HepG2 (cell line): ENCODE results near the gene STX2. TPM values are rescaled to one million over a fixed set of nuclear protein-coding genes. Genes with fewer than 3 reads are reported as not detected.

Source experiments
- FOXK1 ChIP-seq: sonication (generic); formaldehyde crosslinking; IDR thresholded peaks from 2 replicates; pipeline ENCODE4 v1.4.0; 2020; ENCODE audit warnings: low read depth, missing genetic modification reagents, borderline replicate concordance
- HDAC2 ChIP-seq: sonication (generic); formaldehyde crosslinking; IDR thresholded peaks from 2 replicates; pipeline ENCODE4 v1.4.0; 2020; ENCODE audit warnings: missing genetic modification reagents
- IRF2 ChIP-seq: IDR thresholded peaks from 2 replicates; pipeline ENCODE4 v1.6.1; 2018; ENCODE audit warnings: missing genetic modification reagents, missing compliant biosample characterization
- KLF12 ChIP-seq: sonication (generic); formaldehyde crosslinking; IDR thresholded peaks from 2 replicates; pipeline ENCODE4 v1.4.0; 2020; ENCODE audit warnings: missing genetic modification reagents, borderline replicate concordance
- MTF2 ChIP-seq: sonication (generic); formaldehyde crosslinking; IDR thresholded peaks from 2 replicates; pipeline ENCODE4 v1.5.0; 2020; ENCODE audit warnings: missing genetic modification reagents, borderline replicate concordance
- NFKBIZ ChIP-seq: IDR thresholded peaks from 2 replicates; pipeline ENCODE4 v1.6.1; 2018; ENCODE audit warnings: missing genetic modification reagents, missing compliant biosample characterization
- NR2F2 ChIP-seq: IDR thresholded peaks from 2 replicates; pipeline ENCODE4 v1.6.1; 2012; ENCODE audit warnings: low read depth, inconsistent platforms, borderline replicate concordance
- PHF21A ChIP-seq: sonication (generic); formaldehyde crosslinking; IDR thresholded peaks from 2 replicates; pipeline ENCODE4 v1.5.0; 2020; ENCODE audit warnings: mild to moderate bottlenecking, missing genetic modification reagents
- SP5 ChIP-seq: IDR thresholded peaks from 2 replicates; pipeline ENCODE4 v1.6.1; 2016; ENCODE audit warnings: low read depth, borderline replicate concordance
- ZBTB20 ChIP-seq: sonication (generic); formaldehyde crosslinking; IDR thresholded peaks from 2 replicates; pipeline ENCODE4 v1.8.1; 2023; ENCODE audit warnings: missing genetic modification reagents, low read depth, mild to moderate bottlenecking, borderline replicate concordance
- ZKSCAN5 ChIP-seq: sonication (generic); formaldehyde crosslinking; IDR thresholded peaks from 2 replicates; pipeline ENCODE4 v1.5.1; 2020; ENCODE audit warnings: mild to moderate bottlenecking, missing genetic modification reagents
- ZNF143 ChIP-seq: sonication (generic); formaldehyde crosslinking; IDR thresholded peaks from 2 replicates; pipeline ENCODE4 v1.4.0; 2020; ENCODE audit warnings: missing genetic modification reagents
- ZNF24 ChIP-seq: fragments of 450-650 bp; IDR thresholded peaks from 2 replicates; pipeline ENCODE4 v1.6.1; 2017; ENCODE audit warnings: antibody characterized with exemption, mild to moderate bottlenecking
- ZNF563 ChIP-seq: sonication (generic); formaldehyde crosslinking; IDR thresholded peaks from 2 replicates; pipeline ENCODE4 v1.8.0; 2022; ENCODE audit warnings: mild to moderate bottlenecking, moderate library complexity, missing genetic modification reagents
- ZNF644 ChIP-seq: IDR thresholded peaks from 2 replicates; pipeline ENCODE4 v1.6.1; 2016; ENCODE audit warnings: low read depth
- ZSCAN9 ChIP-seq: IDR thresholded peaks from 2 replicates; pipeline ENCODE4 v1.6.1; 2016; ENCODE audit warnings: borderline replicate concordance
- polyA plus RNA-seq, 8 experiments: library from polyadenylated mRNA; depleted of rRNA in 3 of 8; stranded (reverse) in 7 of 8; unstranded in 1 of 8; fragments of >200 nt; fragmentation: Illumina TruSeq in 4 of 8; extraction: Trizol in 4 of 8; gene quantifications; 2 replicates each; pipeline versions ENCODE4 v1.2.1 to v1.2.3, GENCODE V29; 2011 to 2016; ENCODE audit warnings: low read depth in 4 of 8, missing spikeins in 1 of 8, mixed read lengths in 1 of 8; ENCODE audit not compliant: insufficient read depth in 1 of 8
- total RNA-seq, 5 experiments: library from RNA; depleted of rRNA; stranded (reverse); fragments of >200 nt; fragmentation: Illumina TruSeq; extraction: Trizol; gene quantifications; 2 replicates each; pipeline ENCODE4 v1.2.3, GENCODE V29; 2016; ENCODE audit warnings: low read depth in 1 of 5
- TF ChIP-seq, protein P1 (sequence below): sonication (generic); formaldehyde crosslinking; IDR thresholded peaks from 2 replicates; pipeline ENCODE4 v1.5.0; 2020; ENCODE audit warnings: mild to moderate bottlenecking, missing genetic modification reagents
- TF ChIP-seq, protein P2 (sequence below): sonication (generic); formaldehyde crosslinking; IDR thresholded peaks from 2 replicates; pipeline ENCODE4 v1.4.0; 2020; ENCODE audit warnings: missing genetic modification reagents, borderline replicate concordance
- TF ChIP-seq, protein P3 (sequence below): sonication (generic); formaldehyde crosslinking; IDR thresholded peaks from 2 replicates; pipeline ENCODE4 v1.8.0; 2022; ENCODE audit warnings: missing genetic modification reagents, mild to moderate bottlenecking, borderline replicate concordance
- TF ChIP-seq, protein P4 (sequence below): sonication (generic); formaldehyde crosslinking; IDR thresholded peaks from 2 replicates; pipeline ENCODE4 v1.4.0; 2020; ENCODE audit warnings: missing genetic modification reagents, borderline replicate concordance
- TF ChIP-seq, protein P5 (sequence below): IDR thresholded peaks from 2 replicates; pipeline ENCODE4 v1.6.1; 2016; ENCODE audit warnings: missing genetic modification reagents, missing compliant biosample characterization
- TF ChIP-seq, protein P6 (sequence below): sonication (generic); IDR thresholded peaks from 2 replicates; pipeline ENCODE4 v1.6.1; 2016; ENCODE audit warnings: low read depth, borderline replicate concordance

Gene STX2
- total and polyA plus RNA-seq, 2 of the 13 experiments (the other 11 are each of a cell fraction or from before 2014, with no cell fraction given), result 13.4 to 25.1 TPM

DNA sequence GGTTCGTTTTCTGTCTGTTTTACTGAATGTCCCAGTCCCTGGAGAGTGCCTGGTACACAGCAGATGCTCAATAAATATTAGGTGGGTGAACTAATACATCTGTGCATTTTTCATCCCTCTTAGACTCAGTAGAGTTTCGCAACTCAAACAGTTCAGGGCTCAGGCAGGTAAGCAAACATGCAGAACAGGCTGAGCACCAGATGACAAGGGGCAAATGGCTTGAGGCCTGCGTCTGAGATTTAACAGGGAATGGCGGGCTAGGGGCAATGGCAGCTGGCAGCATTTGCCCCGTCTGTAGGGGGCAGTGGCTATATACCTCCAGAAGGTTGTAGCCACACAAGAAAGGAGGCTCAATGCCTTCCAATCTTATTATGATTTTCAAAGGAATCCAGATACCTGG, 24.2 kb upstream of the STX2 start (continued):
- TF ChIP-seq, protein P1, sequence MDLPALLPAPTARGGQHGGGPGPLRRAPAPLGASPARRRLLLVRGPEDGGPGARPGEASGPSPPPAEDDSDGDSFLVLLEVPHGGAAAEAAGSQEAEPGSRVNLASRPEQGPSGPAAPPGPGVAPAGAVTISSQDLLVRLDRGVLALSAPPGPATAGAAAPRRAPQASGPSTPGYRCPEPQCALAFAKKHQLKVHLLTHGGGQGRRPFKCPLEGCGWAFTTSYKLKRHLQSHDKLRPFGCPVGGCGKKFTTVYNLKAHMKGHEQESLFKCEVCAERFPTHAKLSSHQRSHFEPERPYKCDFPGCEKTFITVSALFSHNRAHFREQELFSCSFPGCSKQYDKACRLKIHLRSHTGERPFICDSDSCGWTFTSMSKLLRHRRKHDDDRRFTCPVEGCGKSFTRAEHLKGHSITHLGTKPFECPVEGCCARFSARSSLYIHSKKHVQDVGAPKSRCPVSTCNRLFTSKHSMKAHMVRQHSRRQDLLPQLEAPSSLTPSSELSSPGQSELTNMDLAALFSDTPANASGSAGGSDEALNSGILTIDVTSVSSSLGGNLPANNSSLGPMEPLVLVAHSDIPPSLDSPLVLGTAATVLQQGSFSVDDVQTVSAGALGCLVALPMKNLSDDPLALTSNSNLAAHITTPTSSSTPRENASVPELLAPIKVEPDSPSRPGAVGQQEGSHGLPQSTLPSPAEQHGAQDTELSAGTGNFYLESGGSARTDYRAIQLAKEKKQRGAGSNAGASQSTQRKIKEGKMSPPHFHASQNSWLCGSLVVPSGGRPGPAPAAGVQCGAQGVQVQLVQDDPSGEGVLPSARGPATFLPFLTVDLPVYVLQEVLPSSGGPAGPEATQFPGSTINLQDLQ, result no peak
- TF ChIP-seq ZNF143 (CRISPR knock-in tag) (no peak), IRF2 (CRISPR knock-in tag) (0 out of 2 replicates have a peak, but pooled peaks have one; percentile 31), ZBTB20 (CRISPR knock-in tag) (no peak), HDAC2 (CRISPR knock-in tag) (peak; percentile 75; the same call in 1 of the 2 replicates), NFKBIZ (CRISPR knock-in tag) (no peak), KLF12 (no peak), FOXK1 (no peak), PHF21A (CRISPR knock-in tag) (peak; percentile 42; the same call in 1 of the 2 replicates), ZNF563 (CRISPR knock-in tag) (no peak), SP5 (CRISPR knock-in tag) (no peak), MTF2 (CRISPR knock-in tag) (no peak), ZSCAN9 (CRISPR knock-in tag) (peak; percentile 39; the same call in 1 of the 2 replicates), NR2F2 (no peak), ZNF644 (CRISPR knock-in tag) (no peak), ZNF24 (0 out of 2 replicates have a peak, but pooled peaks have one; percentile 29), ZKSCAN5 (CRISPR knock-in tag) (no peak)
- TF ChIP-seq, protein P2, sequence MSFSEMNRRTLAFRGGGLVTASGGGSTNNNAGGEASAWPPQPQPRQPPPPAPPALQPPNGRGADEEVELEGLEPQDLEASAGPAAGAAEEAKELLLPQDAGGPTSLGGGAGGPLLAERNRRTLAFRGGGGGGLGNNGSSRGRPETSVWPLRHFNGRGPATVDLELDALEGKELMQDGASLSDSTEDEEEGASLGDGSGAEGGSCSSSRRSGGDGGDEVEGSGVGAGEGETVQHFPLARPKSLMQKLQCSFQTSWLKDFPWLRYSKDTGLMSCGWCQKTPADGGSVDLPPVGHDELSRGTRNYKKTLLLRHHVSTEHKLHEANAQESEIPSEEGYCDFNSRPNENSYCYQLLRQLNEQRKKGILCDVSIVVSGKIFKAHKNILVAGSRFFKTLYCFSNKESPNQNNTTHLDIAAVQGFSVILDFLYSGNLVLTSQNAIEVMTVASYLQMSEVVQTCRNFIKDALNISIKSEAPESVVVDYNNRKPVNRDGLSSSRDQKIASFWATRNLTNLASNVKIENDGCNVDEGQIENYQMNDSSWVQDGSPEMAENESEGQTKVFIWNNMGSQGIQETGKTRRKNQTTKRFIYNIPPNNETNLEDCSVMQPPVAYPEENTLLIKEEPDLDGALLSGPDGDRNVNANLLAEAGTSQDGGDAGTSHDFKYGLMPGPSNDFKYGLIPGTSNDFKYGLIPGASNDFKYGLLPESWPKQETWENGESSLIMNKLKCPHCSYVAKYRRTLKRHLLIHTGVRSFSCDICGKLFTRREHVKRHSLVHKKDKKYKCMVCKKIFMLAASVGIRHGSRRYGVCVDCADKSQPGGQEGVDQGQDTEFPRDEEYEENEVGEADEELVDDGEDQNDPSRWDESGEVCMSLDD (CRISPR knock-in tag), result no peak
- TF ChIP-seq, protein P3, sequence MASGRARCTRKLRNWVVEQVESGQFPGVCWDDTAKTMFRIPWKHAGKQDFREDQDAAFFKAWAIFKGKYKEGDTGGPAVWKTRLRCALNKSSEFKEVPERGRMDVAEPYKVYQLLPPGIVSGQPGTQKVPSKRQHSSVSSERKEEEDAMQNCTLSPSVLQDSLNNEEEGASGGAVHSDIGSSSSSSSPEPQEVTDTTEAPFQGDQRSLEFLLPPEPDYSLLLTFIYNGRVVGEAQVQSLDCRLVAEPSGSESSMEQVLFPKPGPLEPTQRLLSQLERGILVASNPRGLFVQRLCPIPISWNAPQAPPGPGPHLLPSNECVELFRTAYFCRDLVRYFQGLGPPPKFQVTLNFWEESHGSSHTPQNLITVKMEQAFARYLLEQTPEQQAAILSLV (CRISPR knock-in tag), result 0 out of 2 replicates have a peak, but pooled peaks have one; percentile 29
- TF ChIP-seq, protein P4, sequence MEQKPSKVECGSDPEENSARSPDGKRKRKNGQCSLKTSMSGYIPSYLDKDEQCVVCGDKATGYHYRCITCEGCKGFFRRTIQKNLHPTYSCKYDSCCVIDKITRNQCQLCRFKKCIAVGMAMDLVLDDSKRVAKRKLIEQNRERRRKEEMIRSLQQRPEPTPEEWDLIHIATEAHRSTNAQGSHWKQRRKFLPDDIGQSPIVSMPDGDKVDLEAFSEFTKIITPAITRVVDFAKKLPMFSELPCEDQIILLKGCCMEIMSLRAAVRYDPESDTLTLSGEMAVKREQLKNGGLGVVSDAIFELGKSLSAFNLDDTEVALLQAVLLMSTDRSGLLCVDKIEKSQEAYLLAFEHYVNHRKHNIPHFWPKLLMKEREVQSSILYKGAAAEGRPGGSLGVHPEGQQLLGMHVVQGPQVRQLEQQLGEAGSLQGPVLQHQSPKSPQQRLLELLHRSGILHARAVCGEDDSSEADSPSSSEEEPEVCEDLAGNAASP, result 0 out of 2 replicates have a peak, but pooled peaks have one; percentile 33
- TF ChIP-seq, protein P5, sequence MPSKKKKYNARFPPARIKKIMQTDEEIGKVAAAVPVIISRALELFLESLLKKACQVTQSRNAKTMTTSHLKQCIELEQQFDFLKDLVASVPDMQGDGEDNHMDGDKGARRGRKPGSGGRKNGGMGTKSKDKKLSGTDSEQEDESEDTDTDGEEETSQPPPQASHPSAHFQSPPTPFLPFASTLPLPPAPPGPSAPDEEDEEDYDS (CRISPR knock-in tag), result no peak
- TF ChIP-seq, protein P6, sequence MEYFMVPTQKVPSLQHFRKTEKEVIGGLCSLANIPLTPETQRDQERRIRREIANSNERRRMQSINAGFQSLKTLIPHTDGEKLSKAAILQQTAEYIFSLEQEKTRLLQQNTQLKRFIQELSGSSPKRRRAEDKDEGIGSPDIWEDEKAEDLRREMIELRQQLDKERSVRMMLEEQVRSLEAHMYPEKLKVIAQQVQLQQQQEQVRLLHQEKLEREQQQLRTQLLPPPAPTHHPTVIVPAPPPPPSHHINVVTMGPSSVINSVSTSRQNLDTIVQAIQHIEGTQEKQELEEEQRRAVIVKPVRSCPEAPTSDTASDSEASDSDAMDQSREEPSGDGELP, result peak; percentile 33; the same call in 1 of the 2 replicates
